ENCODE measurements around the gene ZNFX1. TPM values are rescaled to one million over a fixed set of nuclear protein-coding genes. Genes with fewer than 3 reads are reported as not detected.

The ZNFX1 gene
- polyA plus RNA-seq, 3 donors from 2014 or later: 17.2 to 59.2 (median 17.9) TPM

- peaks cover 93 to 97% of the 10 kb centered on the region in 2 donors for H3K4me1 Mint-ChIP-seq
- H3K4me3 Mint-ChIP-seq: peak overlapping the region; percentile 90 to 98 (median 94)
- peaks cover 8 to 53% (median 30%) of the 10 kb centered on the region in 6 donors for H3K9me3 Mint-ChIP-seq
- DNase-seq: no peak
- peak overlapping the region; percentile 44 to 96 (median 89) for H3K27ac Mint-ChIP-seq
- H3K27me3 Mint-ChIP-seq (ENCODE audit: low read depth in 3 of 3): peaks cover 18 to 38% (median 26%) of the 10 kb centered on the region in 3 donors
- peaks cover 61 to 73% (median 65%) of the 10 kb centered on the region in 3 donors for H3K36me3 Mint-ChIP-seq
These were observed 2.7 kb upstream of the ZNFX1 start for GRCh38 chr20:49280463-49281058.

- H3K4me1 Mint-ChIP-seq: peaks cover 89 to 97% of the 10 kb centered on the region in 2 donors
- DNase-seq: no peak
- H3K36me3 Mint-ChIP-seq: peaks cover 54 to 71% (median 58%) of the 10 kb centered on the region in 3 donors
- H3K9me3 Mint-ChIP-seq: peaks cover 8 to 46% (median 24%) of the 10 kb centered on the region in 6 donors
- H3K27me3 Mint-ChIP-seq (ENCODE audit: low read depth in 3 of 3): peaks cover 18 to 38% (median 26%) of the 10 kb centered on the region in 3 donors
- H3K27ac Mint-ChIP-seq: peak overlapping the region; percentile 44 to 96 (median 89)
- peak overlapping the region; percentile 90 to 98 (median 94) for H3K4me3 Mint-ChIP-seq
These were observed 2.0 kb upstream of the ZNFX1 start for GRCh38 chr20:49279677-49280462.

- Mint-ChIP-seq H3K4me1 (peaks cover 81 to 90% of the 10 kb centered on the region in 2 donors), H3K27me3 (ENCODE audit: low read depth in 3 of 3) (peaks cover 18 to 38% (median 26%) of the 10 kb centered on the region in 3 donors)
These were observed 1.2 kb upstream of the ZNFX1 start for GRCh38 chr20:49278818-49279676.

GRCh38 chr20:49277786-49278035 is 146 bp downstream of the ZNFX1 start:
- H3K27ac Mint-ChIP-seq: peak overlapping the region; percentile 93 to 98 (median 95)
- no peak for DNase-seq
- H3K4me1 Mint-ChIP-seq: peaks cover 69 to 78% of the 10 kb centered on the region in 2 donors
- H3K36me3 Mint-ChIP-seq: peaks cover 33 to 52% (median 38%) of the 10 kb centered on the region in 3 donors
- H3K27me3 Mint-ChIP-seq (ENCODE audit: low read depth in 3 of 3): peaks cover 18 to 33% (median 26%) of the 10 kb centered on the region in 3 donors
- peak overlapping the region; percentile 92 to 98 (median 94) for H3K4me3 Mint-ChIP-seq
- peaks cover 0 to 26% (median 17%) of the 10 kb centered on the region in 6 donors for H3K9me3 Mint-ChIP-seq

More at GRCh38 chr20:49278818-49279676, 1.2 kb upstream of the ZNFX1 start:
- Mint-ChIP-seq H3K36me3 (peaks cover 47 to 64% (median 51%) of the 10 kb centered on the region in 3 donors), H3K9me3 (peaks cover 6 to 38% (median 20%) of the 10 kb centered on the region in 6 donors), H3K4me3 (peak overlapping the region; percentile 90 to 98 (median 94)), H3K27ac (peak overlapping the region; percentile 95 to 99 (median 96))
- no peak for DNase-seq

GRCh38 chr20:49276961-49277785 is 684 bp downstream of the ZNFX1 start:
- Mint-ChIP-seq H3K9me3 (peaks cover 0 to 22% (median 15%) of the 10 kb centered on the region in 6 donors), H3K27ac (peak overlapping the region; percentile 93 to 98 (median 95)), H3K4me1 (peaks cover 67 to 78% of the 10 kb centered on the region in 2 donors), H3K36me3 (peaks cover 28 to 49% (median 32%) of the 10 kb centered on the region in 3 donors), H3K4me3 (peak overlapping the region; percentile 92 to 98 (median 94)), H3K27me3 (ENCODE audit: low read depth in 3 of 3) (peaks cover 15 to 29% (median 26%) of the 10 kb centered on the region in 3 donors)
- DNase-seq: peak in 2 of 3 donors; percentile 17 to 25

- Mint-ChIP-seq H3K27me3 (ENCODE audit: low read depth in 3 of 3) (peaks cover 12 to 25% (median 21%) of the 10 kb centered on the region in 3 donors), H3K4me3 (peak overlapping the region; percentile 92 to 98 (median 94)), H3K9me3 (peaks cover 0 to 13% (median 7%) of the 10 kb centered on the region in 6 donors), H3K27ac (peak overlapping the region; percentile 93 to 98 (median 95)), H3K4me1 (peaks cover 62 to 75% of the 10 kb centered on the region in 2 donors), H3K36me3 (peaks cover 24 to 45% (median 28%) of the 10 kb centered on the region in 3 donors)
- DNase-seq: peak in 2 of 3 donors; percentile 10 to 28
These were observed 1.5 kb downstream of the ZNFX1 start for GRCh38 chr20:49276161-49276960.

GRCh38 chr20:49275636-49276035 is 2.2 kb downstream of the ZNFX1 start:
- Mint-ChIP-seq H3K36me3 (peaks cover 24 to 44% (median 24%) of the 10 kb centered on the region in 3 donors), H3K4me1 (peaks cover 59 to 75% of the 10 kb centered on the region in 2 donors), H3K4me3 (peak overlapping the region in 2 of 5 donors; percentile 93 to 98), H3K27ac (peak overlapping the region; percentile 69 to 95 (median 82)), H3K9me3 (peaks cover 0 to 6% (median 2%) of the 10 kb centered on the region in 6 donors), H3K27me3 (ENCODE audit: low read depth in 3 of 3) (peaks cover 12 to 21% (median 14%) of the 10 kb centered on the region in 3 donors)
- no peak for DNase-seq

- H3K4me3 Mint-ChIP-seq: peak overlapping the region in 1 of 5 donors; percentile 98
- H3K36me3 Mint-ChIP-seq: peaks cover 24 to 44% (median 24%) of the 10 kb centered on the region in 3 donors
These were observed 2.6 kb downstream of the ZNFX1 start for GRCh38 chr20:49275216-49275615.

GRCh38 chr20:49273696-49274277 is 4.1 kb downstream of the ZNFX1 start:
- Mint-ChIP-seq H3K36me3 (peaks cover 25 to 45% (median 27%) of the 10 kb centered on the region in 3 donors), H3K9me3 (no peaks in the 10 kb centered on the region), H3K4me3 (no peak overlapping the region), H3K27ac (no peak overlapping the region), H3K4me1 (peaks cover 58 to 75% of the 10 kb centered on the region in 2 donors), H3K27me3 (ENCODE audit: low read depth in 3 of 3) (peaks cover 6 to 14% (median 9%) of the 10 kb centered on the region in 3 donors)
- DNase-seq: no peak

More at GRCh38 chr20:49275216-49275615, 2.6 kb downstream of the ZNFX1 start:
- peak overlapping the region in 4 of 6 donors; percentile 69 to 95 (median 82) for H3K27ac Mint-ChIP-seq
- H3K9me3 Mint-ChIP-seq: peaks cover 0 to 2% (median 1%) of the 10 kb centered on the region in 6 donors
- no peak for DNase-seq
- peaks cover 11 to 20% (median 14%) of the 10 kb centered on the region in 3 donors for H3K27me3 Mint-ChIP-seq (ENCODE audit: low read depth in 3 of 3)
- H3K4me1 Mint-ChIP-seq: peaks cover 59 to 75% of the 10 kb centered on the region in 2 donors

GRCh38 chr20:49272654-49273053 is 5.2 kb downstream of the ZNFX1 start:
- peak overlapping the region in 1 of 6 donors; percentile 54 for H3K27ac Mint-ChIP-seq
- peaks cover 0 to 5% (median 2%) of the 10 kb centered on the region in 3 donors for H3K27me3 Mint-ChIP-seq (ENCODE audit: low read depth in 3 of 3)
- no peaks in the 10 kb centered on the region for H3K9me3 Mint-ChIP-seq
- H3K36me3 Mint-ChIP-seq: peaks cover 30 to 46% (median 33%) of the 10 kb centered on the region in 3 donors
- no peak overlapping the region for H3K4me3 Mint-ChIP-seq
- H3K4me1 Mint-ChIP-seq: peaks cover 61 to 77% of the 10 kb centered on the region in 2 donors
- DNase-seq: no peak

GRCh38 chr20:49270736-49271135 is 7.1 kb downstream of the ZNFX1 start:
- Mint-ChIP-seq H3K4me1 (peaks cover 58 to 77% of the 10 kb centered on the region in 2 donors), H3K36me3 (peaks cover 30 to 49% (median 34%) of the 10 kb centered on the region in 3 donors), H3K9me3 (no peaks in the 10 kb centered on the region), H3K27ac (peak overlapping the region in 4 of 6 donors; percentile 10 to 77 (median 66)), H3K4me3 (peak overlapping the region in 2 of 5 donors; percentile 5 to 50), H3K27me3 (ENCODE audit: low read depth in 3 of 3) (peaks cover 0 to 4% (median 1%) of the 10 kb centered on the region in 3 donors)
- DNase-seq: no peak

Data from immature natural killer cell (primary cell).